Measurements from ENCODE around the gene DLGAP1.

DLGAP1 gene

GRCh38 chr18:3898861-3899613 is 556.1 kb downstream of the DLGAP1 start:
- H3K4me3 ChIP-seq (ENCODE audit: low read depth, low read length), result no peak overlapping the region
- DNase-seq (ENCODE audit: low read depth), result no peak

DNA sequence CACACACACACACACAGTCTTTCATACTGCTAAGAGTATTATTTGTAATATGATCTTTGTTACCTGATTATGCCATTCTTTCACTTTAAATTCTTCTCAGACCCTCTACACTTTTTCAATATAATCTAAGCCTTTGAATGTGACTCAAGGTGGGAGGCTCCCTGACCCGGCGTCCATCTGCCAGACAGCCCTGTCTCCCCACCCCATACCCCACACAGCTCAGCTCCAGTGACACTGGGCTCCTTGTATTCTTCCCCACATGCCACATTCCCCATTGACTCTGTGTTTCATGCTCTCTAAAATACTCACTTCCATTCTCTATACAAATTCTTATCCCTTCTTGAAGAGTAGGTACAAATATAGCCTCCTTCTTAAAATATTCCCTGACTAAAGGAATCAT is 563.0 kb downstream of the DLGAP1 start:
- DNase-seq (ENCODE audit: low read depth), result no peak
- no peak overlapping the region for H3K4me3 ChIP-seq (ENCODE audit: low read depth, low read length)

- no peak for DNase-seq (ENCODE audit: low read depth)
Measured at GRCh38 chr18:3891245-3891644, 563.9 kb downstream of the DLGAP1 start.

GRCh38 chr18:3889803-3890202 is 565.3 kb downstream of the DLGAP1 start:
- peak; percentile 80 for DNase-seq (ENCODE audit: low read depth)
- H3K4me3 ChIP-seq (ENCODE audit: low read depth, low read length), result no peak overlapping the region

More at GRCh38 chr18:3891245-3891644, 563.9 kb downstream of the DLGAP1 start:
- no peak overlapping the region for H3K4me3 ChIP-seq (ENCODE audit: low read depth, low read length)

DNA sequence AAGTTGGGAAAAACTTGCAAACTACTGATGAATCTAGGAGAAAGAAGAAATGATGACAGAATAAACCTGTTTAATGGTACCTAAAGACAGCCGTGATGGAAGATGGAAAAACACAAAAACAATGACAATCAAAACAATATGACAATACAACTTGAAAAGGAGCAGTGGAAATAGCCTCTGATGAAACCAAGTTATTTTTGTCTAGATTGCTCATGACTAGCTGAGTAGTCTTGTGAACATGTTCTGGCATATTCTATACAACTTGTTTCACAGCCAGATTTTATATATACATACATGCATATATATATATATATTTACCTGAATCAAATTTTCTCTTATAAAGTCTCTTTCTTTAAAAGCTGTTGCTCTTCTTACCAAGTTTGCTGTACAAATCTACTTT is 566.0 kb downstream of the DLGAP1 start:
- no peak overlapping the region for H3K4me3 ChIP-seq (ENCODE audit: low read depth, low read length)
- no peak for DNase-seq (ENCODE audit: low read depth)

- no peak for DNase-seq (ENCODE audit: low read depth)
- H3K4me3 ChIP-seq (ENCODE audit: low read depth, low read length), result no peak overlapping the region
Measured at GRCh38 chr18:3886575-3887322, 568.4 kb downstream of the DLGAP1 start.

GRCh38 chr18:3885209-3885792 is 569.8 kb downstream of the DLGAP1 start:
- no peak overlapping the region for H3K4me3 ChIP-seq (ENCODE audit: low read depth, low read length)
- no peak for DNase-seq (ENCODE audit: low read depth)

- H3K4me3 ChIP-seq (ENCODE audit: low read depth, low read length), result no peak overlapping the region
- DNase-seq (ENCODE audit: low read depth), result no peak
Measured at GRCh38 chr18:3879836-3880120, 575.3 kb downstream of the DLGAP1 start.

DNA sequence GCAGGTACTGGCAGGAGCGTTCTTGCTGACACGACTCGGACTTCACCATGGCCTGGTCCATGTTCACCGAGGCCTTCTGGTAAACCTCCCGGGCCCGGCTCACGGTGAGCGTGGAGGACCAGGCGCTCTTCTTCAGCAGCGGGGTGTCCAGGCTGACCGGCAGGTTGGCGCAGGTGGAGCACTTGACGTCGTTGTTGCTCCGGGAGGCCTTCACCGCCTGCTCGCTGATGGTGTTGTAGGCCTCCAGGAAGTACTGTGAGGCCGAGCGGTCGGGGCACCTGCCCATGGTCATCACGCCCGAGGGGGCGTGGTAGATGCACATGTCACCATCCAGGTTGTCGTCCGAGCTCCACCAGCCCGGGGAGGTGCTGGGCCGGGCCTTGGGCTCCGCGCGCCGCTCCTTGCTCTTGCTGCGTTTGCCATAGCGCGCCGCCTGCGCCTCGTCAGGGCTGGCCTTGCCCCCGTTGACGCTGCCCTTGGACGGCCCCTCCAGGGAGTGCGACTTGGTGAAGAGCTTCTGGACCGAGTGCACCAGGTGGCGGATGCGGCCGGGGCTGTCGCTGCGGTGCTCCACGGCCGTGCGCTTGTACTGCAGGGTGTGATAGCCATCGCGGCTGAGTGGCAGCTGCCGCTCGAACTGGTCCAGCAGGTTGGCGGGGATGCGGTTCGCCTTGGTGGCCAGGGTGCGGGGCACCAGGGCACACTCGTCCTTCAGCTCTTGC is 575.8 kb downstream of the DLGAP1 start:
- H3K4me3 ChIP-seq (ENCODE audit: low read depth, low read length), result no peak overlapping the region
- no peak for DNase-seq (ENCODE audit: low read depth)

- DNase-seq (ENCODE audit: low read depth), result no peak
- H3K4me3 ChIP-seq (ENCODE audit: low read depth, low read length), result no peak overlapping the region
Measured at GRCh38 chr18:3878401-3878800, 576.7 kb downstream of the DLGAP1 start.

DNA sequence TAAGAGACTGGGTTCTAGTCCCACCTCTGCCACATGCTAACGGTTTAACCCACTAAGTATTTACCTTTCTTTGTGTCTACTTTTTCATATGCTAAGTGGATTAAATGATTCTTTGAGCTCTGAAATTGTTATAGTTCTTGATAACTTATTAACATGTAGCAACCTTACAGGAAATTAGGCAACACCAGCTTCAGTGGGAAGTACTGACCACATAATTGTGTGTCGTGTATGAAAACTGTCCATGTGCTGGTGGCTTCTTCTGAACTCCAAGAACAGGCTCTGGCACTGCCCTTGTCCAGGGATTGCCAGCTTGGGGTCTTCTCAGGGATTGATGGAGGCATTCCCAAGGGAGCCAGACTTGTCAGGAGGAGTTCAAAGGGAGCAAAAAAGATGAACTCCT is 577.4 kb downstream of the DLGAP1 start:
- DNase-seq (ENCODE audit: low read depth), result no peak

DNA sequence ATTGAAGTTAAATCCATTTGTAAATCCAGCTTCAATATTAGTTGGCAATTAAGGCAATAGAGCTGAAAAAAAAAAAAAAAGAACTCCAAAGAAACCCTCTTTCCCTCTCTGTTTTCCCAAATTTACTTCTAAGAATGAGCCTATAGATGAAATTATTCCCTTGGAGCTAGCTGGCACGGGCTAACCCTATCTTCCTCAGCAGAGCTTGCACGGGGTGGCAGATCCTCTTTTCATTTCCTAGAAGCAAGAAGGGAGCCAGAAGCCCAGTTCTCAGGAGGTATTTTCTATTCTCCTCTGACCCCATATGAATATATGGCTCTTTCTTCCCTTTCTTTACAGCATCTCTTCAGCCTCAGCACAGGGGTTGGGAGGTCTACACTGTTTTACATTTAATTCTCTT is 579.1 kb downstream of the DLGAP1 start:
- no peak overlapping the region for H3K4me3 ChIP-seq (ENCODE audit: low read depth, low read length)
- DNase-seq (ENCODE audit: low read depth), result no peak

More for the DNA sequence above, 577.4 kb downstream of the DLGAP1 start:
- H3K4me3 ChIP-seq (ENCODE audit: low read depth, low read length), result no peak overlapping the region

DNA sequence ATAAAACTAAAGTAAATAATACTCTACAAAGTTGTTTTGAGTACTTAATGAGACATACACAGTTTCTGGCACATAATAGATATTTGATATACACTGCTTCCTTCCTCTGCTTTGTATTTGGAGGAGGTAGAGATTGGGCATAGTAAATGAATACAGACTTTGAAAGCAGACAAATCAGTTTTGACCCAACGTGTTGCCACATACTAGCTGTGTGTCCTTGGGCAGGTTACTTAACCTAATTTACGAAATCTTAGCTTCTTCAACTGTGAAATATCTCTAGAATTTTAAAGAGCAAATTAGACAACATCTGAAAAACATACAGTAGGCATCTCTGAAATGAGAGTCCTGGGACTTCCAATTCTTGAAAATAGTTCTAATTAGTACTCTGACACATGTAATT is 579.7 kb downstream of the DLGAP1 start:
- H3K4me3 ChIP-seq (ENCODE audit: low read depth, low read length), result no peak overlapping the region
- no peak for DNase-seq (ENCODE audit: low read depth)

DNA sequence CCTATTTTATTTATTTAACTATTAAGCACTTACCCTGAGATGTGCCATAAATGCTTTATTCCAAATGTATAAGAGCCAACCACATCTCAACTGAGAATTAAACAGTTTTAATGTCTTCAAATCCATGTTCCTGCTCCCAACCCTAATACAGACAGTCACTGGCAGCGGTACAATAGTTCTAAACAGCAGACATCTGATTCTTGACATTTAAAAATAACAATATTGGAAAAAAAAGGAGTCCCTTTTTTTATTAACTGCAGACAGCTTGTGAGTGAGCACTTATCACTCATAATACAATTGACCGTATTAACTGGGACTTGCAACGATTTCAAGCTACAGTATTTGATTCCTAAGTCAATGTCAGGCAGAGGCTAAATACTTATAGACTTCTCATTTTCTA is 580.5 kb downstream of the DLGAP1 start:
- DNase-seq (ENCODE audit: low read depth), result no peak

GRCh38 chr18:3874125-3874524 is 581.0 kb downstream of the DLGAP1 start:
- peak overlapping the region; percentile 1 for H3K4me3 ChIP-seq (ENCODE audit: low read depth, low read length)
- DNase-seq (ENCODE audit: low read depth), result no peak

More for the DNA sequence above, 580.5 kb downstream of the DLGAP1 start:
- no peak overlapping the region for H3K4me3 ChIP-seq (ENCODE audit: low read depth, low read length)

- no peak for DNase-seq (ENCODE audit: low read depth)
- no peak overlapping the region for H3K4me3 ChIP-seq (ENCODE audit: low read depth, low read length)
Measured at GRCh38 chr18:3873698-3874097, 581.4 kb downstream of the DLGAP1 start.

DNA sequence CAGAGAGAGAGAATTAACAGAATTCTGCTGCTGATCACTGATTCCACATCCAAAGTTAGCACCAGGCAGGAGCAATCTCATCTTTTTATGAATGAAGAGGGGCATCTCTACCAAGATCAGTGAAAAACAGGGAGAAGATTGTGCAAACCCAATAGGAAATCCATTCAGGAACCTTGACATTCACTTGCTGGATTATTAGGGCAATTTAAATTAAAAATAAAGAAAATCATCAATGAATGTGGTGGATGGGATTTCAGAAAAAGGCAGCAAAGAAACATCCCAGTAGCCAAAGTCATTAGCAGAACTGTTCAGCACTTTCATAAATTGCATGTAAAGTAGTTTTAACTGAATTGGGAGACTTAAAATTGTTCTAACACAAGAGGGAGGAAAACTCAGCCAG is 581.9 kb downstream of the DLGAP1 start:
- H3K4me3 ChIP-seq (ENCODE audit: low read depth, low read length), result no peak overlapping the region
- DNase-seq (ENCODE audit: low read depth), result no peak

DNA sequence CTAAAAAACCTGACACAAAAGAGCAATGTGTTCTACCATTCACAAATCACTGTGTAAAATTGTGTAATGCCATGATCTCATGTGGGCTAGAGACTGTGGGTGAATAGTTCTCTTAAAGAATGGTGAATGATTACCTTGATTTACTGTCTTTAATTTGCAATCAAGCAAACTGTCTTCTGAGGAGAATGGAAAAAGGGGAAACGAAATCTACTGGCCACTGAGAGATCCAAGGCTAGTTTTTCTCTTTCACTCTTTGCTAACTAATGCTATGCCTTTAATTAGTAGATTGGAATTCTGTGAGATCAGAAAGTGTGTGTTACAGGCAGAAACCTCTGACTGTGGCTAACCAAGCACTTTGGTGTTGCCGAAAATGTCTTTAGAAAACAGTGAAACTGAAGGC is 582.5 kb downstream of the DLGAP1 start:
- DNase-seq (ENCODE audit: low read depth), result no peak

DNA sequence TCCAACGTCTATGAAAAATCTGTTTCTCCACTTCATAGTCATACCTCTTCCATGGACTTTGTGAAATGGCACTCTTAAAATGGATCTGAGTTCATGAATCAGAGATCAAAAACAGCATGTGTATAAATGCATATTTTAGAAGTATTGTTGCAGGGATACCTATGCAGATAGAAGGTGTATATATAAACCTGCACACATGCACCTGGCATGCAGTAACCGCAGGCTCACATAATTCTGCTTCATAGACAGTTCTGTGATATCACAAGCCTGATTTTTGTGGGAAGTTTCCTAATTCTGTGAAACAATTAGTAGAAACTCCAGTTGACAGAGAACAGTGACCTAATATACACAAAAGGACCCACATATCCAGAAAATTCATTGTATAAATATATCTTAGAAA is 583.4 kb downstream of the DLGAP1 start:
- no peak overlapping the region for H3K4me3 ChIP-seq (ENCODE audit: low read depth, low read length)
- DNase-seq (ENCODE audit: low read depth), result no peak

More for the DNA sequence above, 582.5 kb downstream of the DLGAP1 start:
- no peak overlapping the region for H3K4me3 ChIP-seq (ENCODE audit: low read depth, low read length)

- no peak overlapping the region for H3K4me3 ChIP-seq (ENCODE audit: low read depth, low read length)
Measured at GRCh38 chr18:3870914-3871313, 584.2 kb downstream of the DLGAP1 start.

More at GRCh38 chr18:3870914-3871313, 584.2 kb downstream of the DLGAP1 start:
- DNase-seq (ENCODE audit: low read depth), result no peak
